ENCODE results near the gene NLRP1.

Gene NLRP1

DNA sequence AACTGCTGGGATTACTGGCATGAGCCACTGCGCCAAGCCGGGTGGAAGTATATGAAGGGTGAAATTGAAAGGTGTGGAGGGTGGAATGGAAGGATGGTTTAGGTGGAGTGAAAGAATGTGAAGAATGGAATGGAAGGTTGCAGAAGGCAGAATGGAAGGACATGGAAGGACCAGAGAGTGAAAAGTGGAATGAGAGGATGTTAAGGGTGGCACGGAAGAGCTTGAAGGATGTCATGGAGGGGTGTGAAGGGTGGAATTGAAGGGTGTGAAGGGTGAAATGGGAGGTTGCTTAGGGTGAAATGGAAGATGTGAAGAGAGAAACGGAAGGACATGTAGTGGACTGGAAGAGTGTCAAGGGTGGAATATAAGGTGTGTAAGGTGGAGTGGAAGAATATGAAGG lies 81.8 kb downstream of the NLRP1 start:
- H3K4me3 ChIP-seq = no peak overlapping the region
- H3K27ac ChIP-seq = no peak overlapping the region
- intact Hi-C loops (cut with DNase I; ENCODE audit: low total_unique reads) = no loop called here
- DNase-seq = no peak
- peaks cover 0 to 24% (median 18%) of the 10 kb centered on the region in 4 donors for H3K4me1 ChIP-seq
- H3K36me3 ChIP-seq = peaks cover 0 to 10% (median 0%) of the 10 kb centered on the region in 3 donors
- no peaks in the 10 kb centered on the region for H3K9me3 ChIP-seq
- H3K27me3 ChIP-seq = peaks cover 0 to 12% of the 10 kb centered on the region in 2 donors
- no peak for TF ChIP-seq CTCF (IDR thresholded peaks at IDR 0.05)

DNA sequence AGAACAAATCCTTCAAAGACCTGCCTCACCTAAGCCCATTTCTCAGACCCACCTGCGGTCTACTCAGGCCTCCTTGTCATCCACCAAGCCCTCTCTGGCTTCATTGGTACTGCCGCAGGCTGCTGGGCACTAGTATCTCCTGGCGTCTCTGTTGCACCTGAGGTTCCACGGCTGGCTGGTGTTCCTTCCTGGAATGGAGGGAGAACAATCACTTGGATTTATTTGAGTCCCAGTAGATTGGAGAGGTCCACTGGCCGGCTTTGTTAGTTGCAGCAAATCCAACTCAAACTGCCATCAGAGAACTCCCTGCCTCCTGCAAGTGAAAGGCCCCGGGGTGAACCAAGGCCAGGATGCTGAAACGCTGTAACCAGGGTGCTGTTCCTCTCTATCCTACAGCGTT lies 82.6 kb downstream of the NLRP1 start:
- H3K4me1 ChIP-seq = peaks cover 0 to 24% (median 18%) of the 10 kb centered on the region in 4 donors
- intact Hi-C loops (cut with DNase I; ENCODE audit: low total_unique reads) = no loop called here
- peaks cover 0 to 12% of the 10 kb centered on the region in 2 donors for H3K27me3 ChIP-seq
- H3K36me3 ChIP-seq = peaks cover 0 to 6% (median 0%) of the 10 kb centered on the region in 3 donors
- no peak overlapping the region for H3K4me3 ChIP-seq
- H3K27ac ChIP-seq = no peak overlapping the region
- no peak for TF ChIP-seq CTCF (IDR thresholded peaks at IDR 0.05)
- DNase-seq = no peak
- no peaks in the 10 kb centered on the region for H3K9me3 ChIP-seq

- Histone ChIP-seq H3K4me3 (peak overlapping the region; percentile 54 to 69), H3K4me1 (peaks cover 0 to 24% (median 18%) of the 10 kb centered on the region in 4 donors), H3K36me3 (peaks cover 0 to 5% (median 0%) of the 10 kb centered on the region in 3 donors), H3K27ac (peak overlapping the region; percentile 15 to 40), H3K9me3 (no peaks in the 10 kb centered on the region), H3K27me3 (peaks cover 0 to 12% of the 10 kb centered on the region in 2 donors)
- DNase-seq = peak; percentile 54 to 77
- no peak for TF ChIP-seq CTCF (IDR thresholded peaks at IDR 0.05)
- intact Hi-C loops (cut with DNase I; ENCODE audit: low total_unique reads) = no loop called here
Observed at GRCh38 chr17:5500589-5501391, 83.5 kb downstream of the NLRP1 start.

- Histone ChIP-seq H3K9me3 (no peaks in the 10 kb centered on the region), H3K4me1 (peaks cover 0 to 24% (median 18%) of the 10 kb centered on the region in 4 donors), H3K36me3 (no peaks in the 10 kb centered on the region), H3K27me3 (peaks cover 0 to 12% of the 10 kb centered on the region in 2 donors), H3K27ac (no peak overlapping the region), H3K4me3 (peak overlapping the region; percentile 54 to 69)
- DNase-seq = no peak
- no peak for TF ChIP-seq CTCF (IDR thresholded peaks at IDR 0.05)
- intact Hi-C loops (cut with DNase I; ENCODE audit: low total_unique reads) = no loop called here
Observed at GRCh38 chr17:5500247-5500588, 84.1 kb downstream of the NLRP1 start.

- H3K4me3 ChIP-seq = peak overlapping the region; percentile 54 to 69
- H3K27ac ChIP-seq = no peak overlapping the region
- peaks cover 0 to 12% of the 10 kb centered on the region in 2 donors for H3K27me3 ChIP-seq
- no peaks in the 10 kb centered on the region for H3K36me3 ChIP-seq
- H3K4me1 ChIP-seq = peaks cover 0 to 24% (median 18%) of the 10 kb centered on the region in 4 donors
- intact Hi-C loops (cut with DNase I; ENCODE audit: low total_unique reads) = no loop called here
- DNase-seq = no peak
- TF ChIP-seq CTCF (IDR thresholded peaks at IDR 0.05) = no peak
- no peaks in the 10 kb centered on the region for H3K9me3 ChIP-seq
Observed at GRCh38 chr17:5499476-5500231, 84.7 kb downstream of the NLRP1 start.

All from tibial artery (tissue), 4 donors.